EH (cell line): ENCODE data around the gene BLTP3B.
A peak's percentile ranks its signal among the peaks of the same experiment; 100 is the strongest.
"Not testable (repeated sequence)": the region's sequence is repeated elsewhere in the genome, so short reads cannot be mapped to it uniquely, and the experiment has no call there.

Experiments
- DNase-seq: peaks from one replicate; pipeline ENCODE4 v3.0.0-alpha.2; 2015; ENCODE audit warnings: low read depth

Gene BLTP3B, protein sequence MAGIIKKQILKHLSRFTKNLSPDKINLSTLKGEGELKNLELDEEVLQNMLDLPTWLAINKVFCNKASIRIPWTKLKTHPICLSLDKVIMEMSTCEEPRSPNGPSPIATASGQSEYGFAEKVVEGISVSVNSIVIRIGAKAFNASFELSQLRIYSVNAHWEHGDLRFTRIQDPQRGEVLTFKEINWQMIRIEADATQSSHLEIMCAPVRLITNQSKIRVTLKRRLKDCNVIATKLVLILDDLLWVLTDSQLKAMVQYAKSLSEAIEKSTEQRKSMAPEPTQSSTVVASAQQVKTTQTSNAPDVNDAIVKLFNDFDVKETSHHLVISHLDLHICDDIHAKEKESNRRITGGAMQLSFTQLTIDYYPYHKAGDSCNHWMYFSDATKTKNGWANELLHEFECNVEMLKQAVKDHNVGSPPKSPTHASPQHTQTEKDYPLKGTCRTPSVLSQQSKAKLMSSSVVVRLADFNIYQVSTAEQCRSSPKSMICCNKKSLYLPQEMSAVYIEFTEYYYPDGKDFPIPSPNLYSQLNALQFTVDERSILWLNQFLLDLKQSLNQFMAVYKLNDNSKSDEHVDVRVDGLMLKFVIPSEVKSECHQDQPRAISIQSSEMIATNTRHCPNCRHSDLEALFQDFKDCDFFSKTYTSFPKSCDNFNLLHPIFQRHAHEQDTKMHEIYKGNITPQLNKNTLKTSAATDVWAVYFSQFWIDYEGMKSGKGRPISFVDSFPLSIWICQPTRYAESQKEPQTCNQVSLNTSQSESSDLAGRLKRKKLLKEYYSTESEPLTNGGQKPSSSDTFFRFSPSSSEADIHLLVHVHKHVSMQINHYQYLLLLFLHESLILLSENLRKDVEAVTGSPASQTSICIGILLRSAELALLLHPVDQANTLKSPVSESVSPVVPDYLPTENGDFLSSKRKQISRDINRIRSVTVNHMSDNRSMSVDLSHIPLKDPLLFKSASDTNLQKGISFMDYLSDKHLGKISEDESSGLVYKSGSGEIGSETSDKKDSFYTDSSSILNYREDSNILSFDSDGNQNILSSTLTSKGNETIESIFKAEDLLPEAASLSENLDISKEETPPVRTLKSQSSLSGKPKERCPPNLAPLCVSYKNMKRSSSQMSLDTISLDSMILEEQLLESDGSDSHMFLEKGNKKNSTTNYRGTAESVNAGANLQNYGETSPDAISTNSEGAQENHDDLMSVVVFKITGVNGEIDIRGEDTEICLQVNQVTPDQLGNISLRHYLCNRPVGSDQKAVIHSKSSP (N-terminal part only)

DNA sequence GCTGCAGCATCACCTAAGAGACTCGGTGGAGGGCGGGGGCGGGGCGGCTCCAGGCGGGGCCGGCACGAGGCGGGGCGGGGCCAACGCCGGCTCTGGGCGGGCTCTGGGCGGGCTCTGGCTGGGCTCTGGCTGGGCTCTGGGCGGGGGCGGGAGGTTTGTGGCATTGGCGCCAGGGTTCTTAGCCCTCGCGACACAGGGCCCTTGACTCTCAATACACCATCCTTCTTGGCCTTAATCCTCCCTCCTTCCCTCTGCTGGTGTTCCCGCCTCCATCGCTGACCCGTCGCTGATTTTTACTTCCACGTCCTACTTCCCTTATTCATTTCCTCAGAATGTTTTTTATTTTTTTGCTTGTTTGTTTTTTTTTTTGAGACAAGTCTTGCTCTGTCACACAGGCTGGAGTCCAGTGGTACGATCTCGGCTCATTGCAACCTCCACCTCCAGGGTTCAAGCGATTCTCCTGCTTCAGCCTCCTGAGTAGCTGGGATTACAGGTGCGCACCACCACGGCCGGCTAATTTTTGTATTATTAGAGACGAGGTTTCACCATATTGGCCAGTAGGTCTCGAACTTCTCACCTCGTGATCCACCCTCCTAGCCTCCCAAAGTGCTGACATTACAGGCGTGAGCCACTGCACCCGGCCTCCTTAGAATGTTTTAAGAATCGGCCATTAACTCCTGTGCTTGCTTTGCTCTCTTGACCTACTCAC is at the start of gene BLTP3B:
BLTP3B (minus strand) TSS at position 24 of the 709 bp plus-strand sequence. CDS start 239 bp downstream, outside the sequence.
- DNase-seq, result peak; percentile 85

DNA sequence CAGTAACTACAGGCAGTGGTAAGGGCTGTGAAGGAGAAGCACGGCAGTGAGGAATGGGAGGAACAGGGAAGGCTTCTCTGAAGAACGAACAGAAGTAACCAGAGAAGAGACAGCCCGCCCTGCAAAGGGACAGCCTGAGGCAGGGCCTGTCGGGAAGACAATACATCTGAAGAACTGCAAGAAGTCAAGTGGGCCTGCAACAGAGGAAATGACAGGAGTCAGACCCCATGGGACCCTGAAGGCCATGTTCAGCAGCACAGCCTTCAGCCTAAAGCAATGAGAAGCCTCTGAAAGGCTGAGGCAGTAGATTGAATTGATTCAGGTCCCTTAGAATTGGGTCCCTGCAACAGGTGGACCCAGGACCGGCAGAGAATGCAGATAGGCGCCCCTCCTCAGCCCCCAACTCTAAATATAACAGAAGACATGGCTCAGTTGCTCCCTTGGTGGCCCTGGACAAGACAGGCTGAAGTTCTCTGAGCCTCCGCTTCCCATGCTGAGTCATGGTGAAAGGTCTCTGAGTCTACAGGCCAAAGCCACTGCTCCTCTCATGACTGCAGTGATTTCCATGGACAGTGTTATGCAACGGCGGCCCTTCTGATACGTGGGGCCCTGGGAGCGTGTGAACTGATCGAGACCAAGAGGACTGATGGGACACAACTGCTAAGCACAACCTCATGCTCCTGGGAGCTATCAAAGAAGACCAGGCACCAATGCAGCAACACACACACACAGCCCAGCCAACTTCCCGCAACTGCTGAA is 47.1 kb upstream of the BLTP3B start:
- peak; percentile 3 for DNase-seq

DNA sequence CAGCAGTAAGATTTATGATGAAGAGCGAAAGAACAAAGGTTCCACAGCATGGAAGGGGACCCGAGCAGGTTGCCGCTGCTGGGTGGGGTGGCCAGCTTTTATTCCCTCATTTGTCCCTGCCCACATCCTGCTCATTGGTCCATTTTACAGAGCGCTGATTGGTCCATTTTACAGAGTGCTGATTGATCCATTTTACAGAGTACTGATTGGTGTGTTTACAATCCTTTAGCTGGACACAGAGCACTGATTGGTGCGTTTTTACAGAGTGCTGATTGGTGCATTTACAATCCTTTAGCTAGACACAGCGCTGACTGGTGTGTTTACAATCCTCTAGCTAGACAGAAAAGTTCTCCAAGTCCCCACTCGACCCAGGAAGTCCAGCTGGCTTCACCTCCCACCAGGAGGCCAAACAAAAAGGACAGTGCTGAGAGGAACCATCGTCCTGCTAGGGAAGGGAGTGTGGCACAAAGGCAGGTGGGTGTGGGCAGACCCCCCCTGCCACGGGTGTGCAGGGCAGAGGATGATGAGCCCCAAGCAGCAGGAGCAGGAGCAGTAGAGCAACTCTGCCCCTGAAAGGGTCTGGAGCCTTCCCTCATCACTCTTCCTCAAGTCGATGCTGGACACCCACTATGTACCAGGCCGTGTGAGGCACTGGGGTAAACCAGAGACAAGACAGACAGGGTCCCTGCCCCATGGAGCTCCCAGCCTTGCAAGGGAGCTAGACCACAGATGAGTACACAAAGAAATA is 46.4 kb upstream of the BLTP3B start:
- not testable (repeated sequence) for DNase-seq

DNA sequence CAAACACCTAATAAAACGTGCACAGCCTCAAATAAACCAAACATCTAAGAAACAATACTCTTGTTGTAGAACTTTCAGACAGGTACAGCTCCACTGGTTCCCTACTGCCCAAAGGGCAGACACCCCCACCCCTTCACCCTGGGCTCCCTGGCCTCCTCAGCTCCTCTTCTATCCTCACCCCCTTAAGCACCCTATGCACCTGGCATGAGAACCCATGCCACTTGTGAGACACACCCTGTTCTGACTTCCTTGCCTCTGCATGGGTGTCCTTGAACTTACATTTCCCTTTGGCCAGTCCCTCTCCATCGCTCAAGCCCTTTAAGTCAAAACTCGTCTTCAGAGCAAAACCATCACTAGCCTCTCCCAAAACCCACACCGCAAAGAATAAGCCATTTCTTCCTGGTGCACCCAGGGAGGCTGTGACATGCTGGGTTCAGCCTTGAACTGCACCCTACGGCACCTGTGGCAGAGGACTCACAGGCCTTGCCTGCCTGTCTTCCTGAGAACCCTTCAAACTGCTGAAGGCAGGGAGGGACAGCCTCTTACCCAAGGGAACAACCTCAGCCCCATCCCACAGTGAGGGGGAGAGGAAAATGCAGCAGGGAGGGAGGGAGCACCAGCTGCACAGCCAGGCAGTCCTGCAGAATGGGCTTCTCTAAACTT is 45.3 kb upstream of the BLTP3B start:
- no peak for DNase-seq

DNA sequence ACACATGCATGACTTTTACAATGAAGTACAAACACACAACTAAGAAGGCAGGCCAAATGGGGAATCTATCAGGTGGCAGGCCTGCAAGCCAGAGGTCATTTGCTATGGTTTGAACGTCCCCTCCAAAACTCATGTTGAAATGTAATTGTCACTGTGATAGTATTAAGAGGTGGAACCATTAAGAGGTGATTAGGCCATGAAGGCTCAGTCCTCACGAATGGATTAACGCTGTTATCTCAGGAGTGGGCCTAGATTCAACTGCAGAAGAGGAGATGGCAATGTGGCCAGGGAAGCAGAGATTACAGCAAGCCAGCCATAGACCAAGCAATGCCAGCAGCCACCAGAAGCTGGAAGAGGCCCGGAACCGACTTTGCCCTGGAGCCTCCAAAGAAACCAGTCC is 44.4 kb upstream of the BLTP3B start:
- no peak for DNase-seq

DNA sequence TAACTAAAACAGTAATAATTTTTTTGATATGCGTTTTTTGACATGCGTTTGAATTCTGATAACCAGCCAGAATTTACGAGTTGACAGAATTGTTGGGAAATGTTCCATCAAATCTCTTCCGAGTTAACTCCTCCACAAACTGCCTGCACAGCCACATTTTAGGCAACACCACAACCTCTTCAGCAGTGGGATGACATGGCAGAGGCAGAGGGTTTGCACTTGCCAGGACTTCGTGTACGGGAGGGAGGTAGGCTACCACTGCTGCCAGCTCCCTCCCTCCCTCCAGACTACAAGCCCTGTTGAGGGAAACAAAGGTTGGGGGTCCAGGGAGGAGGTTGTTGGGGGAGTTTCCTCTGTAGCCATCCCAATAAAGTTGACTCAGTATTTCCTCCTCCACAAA is 43.4 kb upstream of the BLTP3B start:
- no peak for DNase-seq

DNA sequence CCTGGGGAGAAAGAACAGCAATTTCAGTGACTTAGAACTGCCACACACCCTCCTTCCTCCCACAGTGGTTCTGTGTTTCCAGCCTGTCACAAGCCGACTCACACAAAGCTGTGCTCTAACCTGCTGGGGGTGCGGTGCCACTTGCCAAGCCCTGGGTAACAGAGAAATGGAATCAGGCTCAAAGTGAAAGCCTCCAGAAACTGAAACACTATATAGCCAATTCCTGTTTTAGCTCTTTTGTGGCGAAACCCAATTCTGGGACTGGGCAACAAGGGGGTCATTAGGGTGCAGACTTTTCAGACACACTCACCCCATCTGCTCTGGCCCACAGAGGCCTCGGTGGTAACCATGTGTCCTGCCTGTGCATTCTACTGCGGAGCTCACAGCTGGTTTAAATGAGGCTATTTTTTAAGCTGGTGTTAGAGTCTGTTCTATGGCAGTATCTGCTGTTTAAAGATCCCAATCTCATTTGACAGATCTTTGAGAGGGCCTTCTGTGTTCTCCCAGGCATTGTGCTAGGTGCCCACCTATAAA is 42.8 kb upstream of the BLTP3B start:
- DNase-seq, result no peak

DNA sequence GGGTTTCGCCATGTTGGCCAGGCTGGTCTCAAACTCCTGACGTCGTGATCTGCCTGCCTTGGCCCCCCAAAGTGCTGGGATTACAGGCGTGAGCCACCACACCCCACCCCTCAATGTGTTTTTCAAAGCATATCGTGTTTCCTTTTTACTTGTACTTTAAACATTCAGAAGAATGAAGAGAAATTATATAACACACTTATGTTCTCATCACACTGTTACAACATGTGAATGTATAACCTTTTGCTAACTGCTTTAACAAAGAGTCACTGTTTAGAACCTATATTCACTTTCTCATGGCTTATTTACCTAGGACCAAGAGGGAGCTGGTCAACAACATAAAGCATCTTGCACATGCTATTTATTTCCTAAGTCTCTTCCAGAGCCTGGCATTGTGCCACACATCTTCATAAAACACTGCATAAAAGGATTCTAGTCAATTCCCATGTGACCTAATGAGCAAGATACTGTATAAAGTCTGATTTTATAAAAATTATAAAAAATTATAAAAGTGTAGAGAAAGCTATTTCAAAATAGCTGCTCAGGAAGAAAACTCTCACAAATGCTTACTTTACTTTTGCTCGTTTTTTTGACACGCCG is 42.0 kb upstream of the BLTP3B start:
- DNase-seq, result peak; percentile 11

DNA sequence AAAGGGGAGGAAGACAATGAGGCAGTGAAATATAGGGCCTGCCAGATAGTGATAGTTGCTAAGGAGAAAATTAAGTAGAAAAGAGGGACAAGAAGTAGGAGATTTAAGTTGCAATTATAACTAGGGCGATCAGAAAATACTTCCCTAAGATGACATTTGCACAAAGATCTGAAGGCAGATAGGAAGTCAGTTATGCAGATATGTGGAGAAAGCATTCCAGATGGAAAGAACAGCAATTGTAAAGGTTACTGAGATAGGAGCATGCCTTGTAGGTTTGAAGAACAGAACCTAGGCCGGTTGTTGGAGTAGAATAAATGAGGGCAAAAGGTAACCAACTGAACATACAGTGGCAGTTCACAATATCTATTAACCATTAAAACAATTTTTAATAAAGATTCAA is 36.6 kb upstream of the BLTP3B start:
- no peak for DNase-seq

DNA sequence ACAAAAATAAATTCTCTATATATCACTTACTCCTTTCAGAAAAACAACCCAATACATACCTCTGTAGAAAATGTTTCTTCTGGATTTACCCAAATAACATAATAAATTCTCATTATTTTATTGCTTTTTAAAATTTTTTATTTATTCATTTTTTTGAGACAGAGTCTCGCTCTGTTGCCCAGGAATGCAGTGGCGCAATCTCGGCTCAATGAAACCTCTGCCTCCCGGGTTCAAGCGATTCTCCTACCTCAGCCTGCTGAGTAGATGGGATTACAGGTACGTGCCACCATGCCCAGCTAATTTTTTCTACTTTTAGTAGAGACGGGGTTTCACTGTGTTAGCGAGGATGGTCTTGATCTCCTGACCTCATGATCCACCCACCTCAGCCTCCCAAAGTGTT is 33.8 kb upstream of the BLTP3B start:
- not testable (repeated sequence) for DNase-seq

DNA sequence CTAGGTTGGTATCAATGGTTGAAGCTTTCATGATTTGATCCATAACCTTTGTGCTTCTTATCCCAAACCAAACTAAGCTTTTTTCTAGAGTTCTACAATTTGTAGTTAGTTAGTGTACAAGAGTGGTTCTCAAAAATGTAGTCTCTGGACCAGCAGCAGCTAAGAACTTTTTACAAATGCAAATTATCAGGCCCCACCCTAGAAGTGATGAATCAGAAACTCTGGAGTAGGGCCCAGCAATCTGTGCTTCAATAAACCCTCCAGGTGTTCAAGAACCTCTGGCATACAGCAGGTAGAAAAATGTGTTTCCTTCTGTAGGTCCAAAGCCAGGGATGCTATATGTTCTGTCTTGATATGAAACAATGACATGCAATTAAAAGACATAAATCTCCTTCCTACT is 31.8 kb upstream of the BLTP3B start:
- no peak for DNase-seq

DNA sequence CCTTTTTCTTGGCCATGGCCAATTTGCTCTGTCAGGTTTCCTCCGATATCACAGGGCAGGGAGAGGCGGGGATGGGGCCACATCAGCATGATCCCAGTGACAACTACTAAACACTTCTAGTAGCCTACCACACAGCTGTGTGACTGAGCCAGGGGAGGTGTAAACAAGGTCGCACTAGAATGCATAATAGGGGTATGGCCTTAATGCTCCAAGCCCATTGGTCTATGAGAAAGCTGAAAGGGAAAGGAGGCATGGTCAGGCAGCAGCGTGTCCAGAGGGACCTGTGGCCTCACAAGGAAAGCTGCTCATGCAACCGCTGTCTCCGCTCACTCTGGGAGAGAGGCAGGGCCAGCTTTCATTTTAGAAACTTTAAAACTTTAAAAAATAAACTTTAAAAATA is 30.4 kb upstream of the BLTP3B start:
- no peak for DNase-seq

DNA sequence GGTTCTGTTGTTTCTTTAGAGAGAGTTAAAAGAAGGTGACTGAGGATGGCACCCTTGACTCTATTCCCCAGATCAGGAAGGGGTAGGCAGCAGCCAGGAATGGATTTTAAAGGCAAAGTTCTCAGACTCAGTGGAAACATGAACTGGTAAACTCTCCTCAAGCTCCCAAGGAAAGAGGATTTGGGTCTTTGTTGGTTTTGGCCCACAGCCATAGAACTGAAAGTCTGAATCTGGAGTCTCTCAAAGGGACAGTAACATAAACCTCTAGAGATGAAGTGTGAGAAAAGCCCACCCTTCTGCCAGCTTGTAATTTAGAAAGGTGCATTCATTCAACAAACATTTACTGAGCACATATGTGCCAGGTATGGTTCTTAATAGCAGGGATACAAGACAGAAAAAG is 28.6 kb upstream of the BLTP3B start:
- peak; percentile 16 for DNase-seq

DNA sequence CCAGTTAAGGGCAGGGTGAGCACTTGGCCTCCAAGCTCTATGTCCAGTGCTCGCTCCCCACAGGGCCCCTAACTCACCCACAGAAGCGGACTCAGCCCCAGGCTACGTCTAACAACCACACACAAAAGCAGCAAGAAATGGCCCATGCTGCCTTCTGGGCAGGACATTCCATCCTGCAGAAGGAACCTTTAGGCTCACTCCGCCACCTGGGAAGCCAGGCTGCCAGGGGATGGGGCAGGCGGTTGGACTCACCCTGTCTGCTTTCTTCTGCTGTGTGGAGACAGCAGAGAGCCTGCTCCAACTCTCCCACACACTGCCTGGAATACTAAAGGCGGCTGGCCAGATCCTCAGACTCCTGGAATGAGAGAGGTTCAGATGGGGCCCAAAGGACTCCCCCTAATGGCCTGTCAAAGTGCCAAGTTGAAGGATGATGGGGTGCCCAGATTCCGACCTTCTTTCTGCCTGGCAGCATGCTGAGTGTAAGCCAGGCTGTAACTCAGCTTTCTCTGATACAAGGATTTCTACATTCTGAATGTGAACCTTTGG is 27.7 kb upstream of the BLTP3B start:
- no peak for DNase-seq

DNA sequence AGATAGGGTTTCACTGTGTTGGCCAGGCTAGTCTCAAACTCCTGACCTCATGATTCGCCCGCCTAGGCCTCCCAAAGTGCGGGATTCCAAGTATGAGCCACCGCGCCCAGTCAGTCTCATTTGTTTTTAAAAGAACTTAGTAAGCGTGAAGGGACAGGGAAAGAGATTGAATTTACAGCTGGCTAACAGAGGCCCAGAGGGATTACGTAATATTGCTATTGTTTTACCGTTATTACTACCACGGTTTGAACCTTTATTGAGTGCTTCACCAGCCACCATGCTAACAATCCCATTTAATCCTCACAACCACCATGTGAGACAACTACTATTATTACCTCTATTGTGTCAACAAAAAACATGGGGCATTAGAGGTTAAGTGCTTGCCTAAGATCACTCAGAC is 26.7 kb upstream of the BLTP3B start:
- no peak for DNase-seq

DNA sequence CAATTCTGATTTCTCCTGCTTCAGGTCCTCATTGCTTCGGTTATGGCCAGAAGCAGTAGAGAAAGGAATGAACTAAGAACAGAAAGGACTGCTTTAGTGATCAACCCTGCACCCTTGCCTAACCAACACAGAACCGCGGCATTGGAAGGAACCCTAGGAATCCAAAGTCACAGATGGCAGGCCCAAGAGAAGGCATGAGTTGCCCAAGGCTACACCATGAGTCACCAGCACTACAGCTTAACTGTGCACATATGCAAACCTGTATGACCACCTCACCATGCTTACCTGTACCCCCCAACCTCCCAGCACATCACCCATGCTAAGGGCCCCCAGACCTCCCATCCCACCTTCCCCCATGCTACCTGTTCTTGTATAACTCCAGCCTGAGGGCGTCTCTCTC is 25.9 kb upstream of the BLTP3B start:
- DNase-seq, result peak; percentile 6

DNA sequence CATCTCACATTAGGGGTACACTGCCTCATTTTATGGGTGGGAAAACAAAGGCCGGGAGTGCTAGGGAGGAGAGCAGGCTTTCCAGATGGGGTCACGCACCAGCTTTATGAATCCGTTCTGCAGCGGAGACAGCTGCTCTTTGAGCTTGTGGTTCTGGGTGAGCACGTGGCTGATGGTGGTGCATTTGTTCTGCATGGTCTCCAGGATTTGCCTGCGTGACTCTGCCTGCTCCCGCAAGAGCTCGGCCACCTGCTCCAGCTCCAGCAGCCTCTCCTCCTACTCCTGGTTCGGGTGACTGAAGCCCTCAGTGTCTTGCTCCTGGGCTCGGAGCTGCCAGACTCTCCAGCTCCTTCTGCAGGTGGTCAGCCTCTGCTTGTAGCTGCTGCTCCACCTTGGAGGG is 23.6 kb upstream of the BLTP3B start:
- no peak for DNase-seq

DNA sequence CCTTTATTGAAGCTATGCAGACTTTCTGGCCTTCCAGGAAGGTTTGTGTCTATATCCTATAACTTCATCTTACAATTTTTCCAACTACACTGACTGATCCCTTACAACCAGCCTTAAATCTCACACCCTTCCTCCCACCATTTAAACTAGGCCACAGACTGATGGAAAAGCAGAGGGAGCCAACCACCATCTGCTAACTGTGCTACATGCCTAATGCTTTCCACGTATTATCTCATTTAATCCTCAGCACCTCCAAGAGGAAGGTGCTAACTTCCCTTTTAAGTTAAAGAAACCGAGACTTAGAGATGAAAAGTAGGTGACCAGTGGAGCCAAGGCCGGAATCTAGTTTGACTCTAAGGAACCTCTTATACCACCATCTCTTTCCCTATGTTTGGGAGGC is 22.7 kb upstream of the BLTP3B start:
- DNase-seq, result no peak
